PC-9 (cell line): ENCODE data around the gene C15orf62.

Source experiments
- CTCF ChIP-seq: fragments of 200-600 bp; sonication (generic); conservative IDR thresholded peaks from 2 replicates; pipeline ENCODE4 v1.6.1; 2017; ENCODE audit warnings: mixed run types, antibody characterized with exemption, mild to moderate bottlenecking, moderate library complexity
- EZH2 ChIP-seq: fragments of 200-600 bp; sonication (generic); IDR thresholded peaks from 2 replicates; pipeline ENCODE4 v1.8.0; 2017; ENCODE audit warnings: antibody characterized with exemption, low read depth

- TF ChIP-seq CTCF: no peak
- no peak for TF ChIP-seq EZH2
Measured at GRCh38 chr15:40776537-40777141, 6.9 kb downstream of the C15orf62 start.
